Lung microvascular endothelial cell (primary cell): ENCODE results near the gene ASTN2. TPM values are rescaled to one million over a fixed set of nuclear protein-coding genes. Genes with fewer than 3 reads are reported as not detected.

ENCODE experiments used
- DNase-seq, 2 donors: peaks; one replicate each; pipeline versions ENCODE4 v3.0.0 to v3.0.0-alpha.2; 2010; ENCODE audit warnings: low read depth in 2 of 2
- total RNA-seq: library from RNA; depleted of rRNA; stranded (reverse); fragments of >200 nt; gene quantifications from 2 replicates; pipeline ENCODE4 v1.2.1, GENCODE V29; 2014

The ASTN2 gene
- 0.99 and 2.0 TPM in 2 replicates for total RNA-seq

DNA sequence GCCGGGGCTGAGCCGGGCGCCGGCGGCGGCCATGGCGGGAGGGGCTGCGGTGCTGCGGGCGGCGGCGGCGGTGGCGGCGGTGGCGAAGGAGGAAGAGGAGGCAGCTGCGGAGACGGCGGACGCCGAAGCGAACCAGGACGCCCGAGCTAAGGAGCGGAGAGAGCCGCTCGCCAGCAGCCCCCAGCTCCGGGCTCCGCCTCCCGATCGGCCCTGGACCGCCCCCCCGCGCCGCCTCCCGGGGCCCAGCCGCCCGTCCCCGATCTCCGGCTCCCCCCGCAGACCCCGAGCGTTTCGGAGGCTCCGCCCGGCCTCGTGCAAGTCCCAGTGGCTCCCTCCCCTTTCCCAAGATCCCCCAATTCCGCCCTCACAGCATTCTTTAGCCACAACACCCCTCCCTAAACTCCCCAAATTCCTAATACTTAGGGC lies at the start of gene ASTN2:
TSS of gene ASTN2 (minus strand) at position 152 of the 426 bp plus-strand sequence. CDS start at position 33, 119 bp downstream.
- peak in 1 of 2 donors; percentile 7 for DNase-seq

- no peak for DNase-seq
These were observed 48.0 kb upstream of the ASTN2 start for GRCh38 chr9:117462861-117463260.

- DNase-seq: no peak
These were observed 46.5 kb upstream of the ASTN2 start for GRCh38 chr9:117461386-117461785.

DNA sequence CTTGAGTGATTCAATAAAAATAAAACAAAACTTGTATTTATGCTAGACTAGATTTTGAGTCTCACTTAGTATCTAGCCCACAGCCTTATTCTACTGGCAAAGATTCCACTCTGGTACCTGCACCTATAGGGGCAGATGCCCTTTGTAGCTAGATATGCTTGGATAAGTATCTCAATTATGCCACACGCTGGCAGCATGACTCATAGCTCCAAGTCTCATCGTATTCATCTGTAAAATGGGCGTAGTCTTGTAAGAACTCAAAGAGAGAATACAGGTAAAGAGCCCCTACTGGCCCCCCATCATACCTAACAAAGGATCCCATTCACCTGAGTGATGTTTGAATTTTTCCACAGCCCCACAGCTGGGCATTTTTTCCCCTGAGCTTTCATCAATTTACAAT lies 45.9 kb upstream of the ASTN2 start:
- no peak for DNase-seq

- DNase-seq: no peak
These were observed 45.1 kb upstream of the ASTN2 start for GRCh38 chr9:117459913-117460312.

GRCh38 chr9:117458066-117458465 lies 43.2 kb upstream of the ASTN2 start:
- no peak for DNase-seq

- DNase-seq: no peak
These were observed 39.9 kb upstream of the ASTN2 start for GRCh38 chr9:117454711-117455110.

GRCh38 chr9:117453737-117454136 lies 38.9 kb upstream of the ASTN2 start:
- DNase-seq: no peak

DNA sequence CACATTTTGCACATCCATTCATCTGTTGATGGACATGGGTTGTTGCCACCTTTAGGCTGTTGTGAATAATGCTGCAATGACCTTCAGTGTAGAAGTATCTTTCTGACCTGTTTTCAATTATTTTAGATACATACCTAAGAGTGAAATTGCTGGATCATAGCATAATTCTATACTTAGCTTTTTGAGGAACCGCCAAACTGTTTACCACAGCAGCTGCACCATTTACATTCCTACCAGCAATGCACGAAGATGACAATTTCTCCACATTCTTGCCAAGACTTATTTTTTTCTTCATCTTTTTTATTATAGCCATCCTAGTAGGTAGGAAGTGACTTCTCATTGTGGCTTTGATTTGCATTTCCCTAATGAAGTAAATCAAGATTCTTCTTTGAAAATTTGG lies 36.5 kb upstream of the ASTN2 start:
- no peak for DNase-seq

GRCh38 chr9:117448066-117448465 lies 33.2 kb upstream of the ASTN2 start:
- DNase-seq: no peak

- DNase-seq: no peak
These were observed 30.8 kb upstream of the ASTN2 start for GRCh38 chr9:117445631-117446030.

GRCh38 chr9:117444501-117444900 lies 29.6 kb upstream of the ASTN2 start:
- DNase-seq: no peak

- DNase-seq: peak; percentile 4 to 15
These were observed 22.4 kb upstream of the ASTN2 start for GRCh38 chr9:117437283-117437682.

GRCh38 chr9:117435630-117436261 lies 20.9 kb upstream of the ASTN2 start:
- no peak for DNase-seq

GRCh38 chr9:117434566-117434965 lies 19.7 kb upstream of the ASTN2 start:
- DNase-seq: no peak

GRCh38 chr9:117430813-117431212 lies 16.0 kb upstream of the ASTN2 start:
- DNase-seq: no peak

- DNase-seq: no peak
These were observed 12.6 kb upstream of the ASTN2 start for GRCh38 chr9:117427357-117427913.

DNA sequence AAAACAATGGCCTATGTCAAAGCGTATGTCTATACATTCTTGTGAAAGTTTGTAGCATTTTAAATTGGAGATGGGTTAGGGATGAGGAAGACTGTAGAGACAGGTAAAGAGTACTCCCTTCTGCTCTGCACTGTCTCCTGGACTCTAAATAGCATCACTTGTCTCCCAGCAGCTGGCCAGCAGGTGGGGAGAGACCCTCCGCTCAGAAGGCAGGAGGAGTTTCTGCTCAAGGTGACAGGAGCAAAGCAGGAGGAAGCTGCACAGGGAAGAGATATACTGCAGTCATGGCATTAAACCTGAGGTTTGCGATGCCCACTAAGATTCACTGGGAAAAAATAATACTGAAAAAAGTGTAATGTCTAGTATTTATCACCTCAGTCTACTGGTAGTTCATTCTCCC lies 10.7 kb upstream of the ASTN2 start:
- no peak for DNase-seq

DNA sequence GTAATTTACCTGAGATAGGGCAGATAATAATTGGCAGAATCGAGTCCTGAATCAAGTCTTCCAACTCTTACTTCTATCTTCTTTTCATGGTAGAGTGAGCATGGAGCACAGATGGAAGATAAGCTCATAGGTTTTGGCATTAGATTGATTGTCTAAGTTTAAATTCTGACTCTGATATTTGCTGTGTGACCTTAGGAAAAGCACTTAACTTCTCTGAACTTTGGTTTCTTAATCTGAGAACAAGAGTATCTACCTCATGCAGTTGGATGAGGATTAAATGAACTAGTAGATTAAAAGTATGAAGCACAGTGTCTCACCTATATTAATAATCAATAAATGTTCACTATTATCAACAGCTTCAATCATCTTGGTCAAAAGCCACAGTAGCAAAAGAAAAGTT lies 9.4 kb upstream of the ASTN2 start:
- DNase-seq: no peak

DNA sequence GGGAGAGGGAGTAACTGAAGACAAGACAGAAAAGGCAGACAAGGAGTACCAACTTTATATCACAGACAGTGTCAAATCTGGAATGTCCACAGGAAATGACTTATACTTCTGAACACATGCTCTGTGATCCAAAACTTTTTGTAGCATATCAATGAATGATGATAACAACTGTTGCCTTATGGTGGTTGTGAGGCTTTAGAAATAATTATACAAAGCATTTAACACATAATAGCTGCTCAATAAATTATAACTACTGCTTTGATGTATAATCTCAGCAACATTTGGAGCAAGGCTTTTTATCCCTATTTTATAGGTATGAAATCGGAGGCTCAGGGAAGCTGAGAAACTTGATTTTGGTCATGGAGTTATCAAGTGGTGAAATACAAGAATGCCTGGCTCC lies 3.3 kb upstream of the ASTN2 start:
- DNase-seq: no peak

GRCh38 chr9:117416856-117417255 lies 2.0 kb upstream of the ASTN2 start:
- no peak for DNase-seq

GRCh38 chr9:117415358-117415914 lies 579 bp upstream of the ASTN2 start:
- no peak for DNase-seq

DNA sequence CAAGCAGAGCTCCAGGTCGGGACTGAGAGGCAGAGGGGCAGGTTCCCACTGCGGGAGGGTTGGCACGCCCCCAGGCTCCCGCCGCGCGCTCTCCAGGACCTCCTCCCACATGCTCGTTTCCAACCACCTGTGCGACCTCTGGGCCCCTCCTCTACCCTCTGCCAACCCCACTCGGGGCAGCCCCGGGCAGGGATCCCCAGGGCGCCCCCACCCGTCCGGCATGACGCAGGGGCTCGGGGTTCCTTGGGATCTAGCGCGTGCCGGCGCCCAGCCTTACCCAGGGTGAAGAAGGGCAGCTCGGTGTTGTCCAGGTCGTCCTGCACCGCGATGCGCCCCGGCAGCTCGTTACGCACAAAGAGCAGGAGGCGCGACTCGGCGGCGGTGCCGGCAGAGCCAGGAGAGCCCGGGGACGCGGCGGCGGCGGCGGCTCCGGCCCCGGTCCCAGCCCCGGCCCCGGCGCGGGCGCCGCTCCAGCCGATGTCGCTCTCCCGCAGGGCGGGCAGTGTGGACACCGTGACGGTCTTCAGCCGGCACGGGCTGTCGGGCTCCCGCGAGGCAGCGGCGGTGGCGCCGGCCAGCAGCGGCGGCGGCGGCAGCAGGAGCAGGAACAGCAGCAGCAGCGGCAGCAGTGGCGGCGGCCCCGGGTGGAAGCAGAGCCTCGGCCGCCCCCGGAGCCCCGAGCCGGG lies 494 bp downstream of the ASTN2 start:
- DNase-seq: peak; percentile 19 to 38
